Cardiac fibroblast (primary cell): ENCODE data around the gene LMX1B.
"Not testable (repeated sequence)": the region's sequence is repeated elsewhere in the genome, so short reads cannot be mapped to it uniquely, and the experiment has no call there.

Source experiments
- DNase-seq, 2 donors: peaks; one replicate each; pipeline versions ENCODE4 v3.0.0 to v3.0.0-alpha.2; 2010; ENCODE audit warnings: low read depth in 2 of 2
- H3K4me3 ChIP-seq, 2 donors: replicated peaks in 1 of 2; 1 replicate in 1 of 2; 2 replicates in 1 of 2; pipeline ENCODE4 v1.5.1; 2011; ENCODE audit warnings: low read depth in 2 of 2, low read length in 2 of 2, mild to moderate bottlenecking in 2 of 2, moderate library complexity in 1 of 2
- CTCF ChIP-seq: IDR thresholded peaks from one replicate; pipeline ENCODE4 v1.5.1; 2011; ENCODE audit warnings: low read depth, mild to moderate bottlenecking, low read length, inconsistent platforms

The LMX1B gene

GRCh38 chr9:126720661-126721563, 107.2 kb downstream of the LMX1B start:
- no peak for DNase-seq
- H3K4me3 ChIP-seq = no peak overlapping the region
- TF ChIP-seq CTCF = no peak

- TF ChIP-seq CTCF = no peak
- DNase-seq = no peak
- no peak overlapping the region for H3K4me3 ChIP-seq
These were observed 107.8 kb downstream of the LMX1B start for GRCh38 chr9:126721564-126721981.

GRCh38 chr9:126722252-126722921, 108.7 kb downstream of the LMX1B start:
- H3K4me3 ChIP-seq = peak overlapping the region; percentile 35 to 51
- peak; percentile 37 to 56 for DNase-seq

GRCh38 chr9:126722922-126723806, 109.4 kb downstream of the LMX1B start:
- DNase-seq = peak; percentile 6 to 27
- H3K4me3 ChIP-seq = peak overlapping the region; percentile 35 to 51
- no peak for TF ChIP-seq CTCF

More at GRCh38 chr9:126722252-126722921, 108.7 kb downstream of the LMX1B start:
- TF ChIP-seq CTCF = no peak

GRCh38 chr9:126723807-126724172, 110.1 kb downstream of the LMX1B start:
- TF ChIP-seq CTCF = no peak
- no peak overlapping the region for H3K4me3 ChIP-seq

GRCh38 chr9:126724226-126724625, 110.5 kb downstream of the LMX1B start:
- TF ChIP-seq CTCF = no peak
- peak in 1 of 2 donors; percentile 10 for DNase-seq
- no peak overlapping the region for H3K4me3 ChIP-seq

More at GRCh38 chr9:126723807-126724172, 110.1 kb downstream of the LMX1B start:
- peak in 1 of 2 donors; percentile 13 for DNase-seq

GRCh38 chr9:126725485-126725884, 111.8 kb downstream of the LMX1B start:
- not testable (repeated sequence) for H3K4me3 ChIP-seq, DNase-seq

- not testable (repeated sequence) for H3K4me3 ChIP-seq, DNase-seq
These were observed 114.5 kb downstream of the LMX1B start for GRCh38 chr9:126728210-126728609.

GRCh38 chr9:126730592-126730991, 116.9 kb downstream of the LMX1B start:
- not testable (repeated sequence) for H3K4me3 ChIP-seq, DNase-seq
